Islet precursor cell (in vitro differentiated cells): ENCODE measurements around the gene SARS2.
A peak's percentile ranks its signal among the peaks of the same experiment; 100 is the strongest.
"Not testable (repeated sequence)": the region's sequence is repeated elsewhere in the genome, so short reads cannot be mapped to it uniquely, and the experiment has no call there.

Experiments
- DNase-seq: peaks from one replicate; pipeline ENCODE4 v3.0.0-alpha.2; 2018

The SARS2 gene

DNA sequence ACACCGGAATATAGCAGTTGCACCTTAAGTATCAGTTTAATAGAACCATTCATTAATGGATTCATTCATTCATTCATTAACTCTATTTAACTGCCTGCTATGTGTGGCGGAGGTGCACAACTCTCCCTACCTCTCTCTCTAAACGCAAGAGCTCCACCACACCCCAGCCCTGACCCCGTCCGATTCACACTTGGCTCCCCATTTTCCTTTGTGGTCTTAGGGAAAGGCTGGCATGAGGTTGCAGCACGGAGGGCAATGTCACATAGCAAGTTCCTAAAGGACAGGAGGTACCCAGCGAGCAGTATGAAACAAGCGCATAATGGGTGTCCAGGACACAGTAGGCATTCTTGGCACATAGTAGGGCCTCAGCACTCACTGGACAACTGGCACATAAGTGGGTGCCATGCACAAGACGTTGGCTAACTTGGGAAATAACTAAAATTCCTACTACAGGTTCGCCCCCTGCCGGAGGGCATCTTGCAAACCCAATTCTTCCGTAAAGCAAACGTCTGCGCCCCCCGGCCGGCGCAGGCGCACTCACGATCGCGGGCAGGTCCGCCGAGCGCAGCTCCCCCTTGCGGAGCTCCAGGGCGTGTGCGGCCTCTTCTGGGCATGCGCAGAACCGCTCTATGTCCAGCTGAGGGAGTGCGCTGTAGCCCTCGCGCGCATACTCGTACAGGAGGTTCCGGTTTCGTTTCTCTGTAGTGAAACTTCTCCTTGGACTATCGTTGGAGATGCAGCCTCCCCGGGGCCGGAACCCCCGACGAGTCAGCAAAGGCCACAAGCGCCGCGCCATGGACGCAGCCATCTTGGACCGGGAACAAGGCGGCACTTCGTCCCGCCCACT, at the start of gene SARS2:
TSS of gene SARS2 (minus strand) at position 835 of the 847 bp plus-strand sequence. CDS start at position 808, 27 bp downstream.
- peak; percentile 95 for DNase-seq

DNA sequence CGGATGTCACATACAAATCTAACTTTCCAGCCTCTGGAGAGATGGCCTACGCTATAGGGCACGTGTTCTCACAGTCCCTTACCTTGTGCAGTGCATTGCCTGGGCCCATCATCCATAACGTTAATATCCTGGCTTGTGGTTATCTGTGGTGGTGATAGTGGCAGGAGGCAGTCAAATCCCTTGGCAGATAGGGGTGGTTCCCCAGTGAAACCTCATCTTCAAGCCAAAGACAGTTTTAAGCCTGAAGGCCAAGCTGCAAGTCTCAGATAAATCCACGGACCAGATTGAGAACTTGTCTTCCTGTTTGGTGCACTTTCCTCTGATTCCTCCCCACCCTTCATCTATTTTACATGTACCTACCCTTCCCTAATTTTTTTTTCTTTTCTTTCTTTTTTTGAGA, 49.2 kb upstream of the SARS2 start:
- no peak for DNase-seq

DNA sequence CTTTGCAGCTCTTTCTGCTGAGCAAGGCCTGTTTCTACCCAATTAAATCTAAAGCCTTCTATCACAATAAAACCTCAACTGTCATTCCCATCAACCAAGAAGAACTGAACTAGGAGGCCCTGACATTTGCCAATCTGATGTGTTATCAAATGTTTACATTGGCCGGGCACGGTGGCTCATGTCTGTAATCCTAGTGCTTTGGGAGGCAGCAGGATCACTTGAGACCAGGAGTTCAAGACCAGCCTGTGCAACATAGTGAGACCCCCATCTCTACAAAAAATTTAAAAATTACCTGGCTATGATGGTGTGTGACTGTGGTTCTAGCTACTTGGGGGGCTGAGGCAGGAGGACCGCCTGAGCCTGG, 47.7 kb upstream of the SARS2 start:
- no peak for DNase-seq

DNA sequence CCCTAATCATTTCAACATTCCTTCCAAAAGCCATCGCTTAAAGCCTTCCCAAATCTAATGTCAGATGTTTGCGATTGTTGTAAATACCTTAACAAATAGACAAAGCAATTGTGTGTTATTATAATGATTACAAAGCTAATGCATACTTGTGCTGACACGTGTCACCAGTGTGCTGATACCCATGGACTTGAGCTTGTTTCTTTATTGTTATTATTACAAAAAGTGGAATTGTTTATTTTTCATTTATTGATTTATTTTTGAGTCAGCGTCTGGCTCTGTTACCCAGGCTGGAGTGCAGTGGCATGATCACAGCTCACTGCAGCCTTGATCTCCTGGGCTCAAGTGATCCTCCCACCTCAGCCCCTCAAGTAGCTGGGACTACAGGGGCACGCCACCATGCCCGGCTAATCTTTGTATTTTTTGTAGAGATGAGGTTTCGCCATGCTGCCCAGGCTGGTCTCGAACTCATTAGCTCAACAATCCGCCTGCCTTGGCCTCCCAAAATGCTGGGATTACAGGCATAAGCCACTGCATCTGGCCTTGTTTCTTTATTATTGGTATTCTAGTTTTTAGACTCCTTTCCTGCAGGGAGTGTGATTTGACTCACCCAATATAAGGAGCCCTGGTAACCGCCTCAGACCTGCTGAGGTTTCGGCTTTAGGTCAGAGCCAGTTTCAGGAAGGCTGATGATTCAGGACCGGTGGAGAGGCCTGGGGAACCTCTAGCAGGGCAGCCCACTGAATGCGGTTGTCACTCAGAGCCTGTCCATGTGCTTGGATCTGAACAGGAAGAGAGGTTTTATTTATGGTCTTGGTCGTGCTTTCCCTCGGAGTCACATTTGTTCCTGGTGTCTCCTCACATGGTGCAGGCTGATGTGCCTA, 47.1 kb upstream of the SARS2 start:
- peak; percentile 75 for DNase-seq

DNA sequence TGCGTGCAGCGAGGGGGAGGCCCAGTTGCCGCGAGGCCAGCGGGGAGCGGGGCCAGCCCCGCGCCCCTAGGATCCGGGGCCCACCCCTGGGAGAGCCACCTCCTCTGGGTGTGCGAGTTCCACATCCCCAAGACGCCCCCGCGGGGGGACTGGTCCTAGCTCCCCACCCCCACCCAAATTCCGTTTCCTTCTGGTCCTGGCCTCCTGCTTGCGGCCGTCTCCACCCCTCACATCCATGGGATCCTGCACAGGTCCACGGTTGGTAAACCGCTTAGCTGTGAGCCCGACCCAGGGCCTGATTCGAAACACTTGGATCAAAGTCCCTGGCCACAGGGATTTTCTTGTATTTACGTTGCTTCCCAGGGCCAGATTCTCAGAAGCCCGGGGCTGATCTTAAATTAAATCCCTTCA, 45.3 kb upstream of the SARS2 start:
- DNase-seq, result peak; percentile 79

GRCh38 chr19:38975214-38975860, 44.8 kb upstream of the SARS2 start, which contains the start of gene FBXO17:
Gene FBXO17, minus strand, starts transcription at chr19:38975742. Its CDS starts 25,423 bp downstream, at chr19:38950319.
- peak; percentile 81 for DNase-seq

GRCh38 chr19:38974624-38975213, 44.2 kb upstream of the SARS2 start:
- DNase-seq, result no peak

DNA sequence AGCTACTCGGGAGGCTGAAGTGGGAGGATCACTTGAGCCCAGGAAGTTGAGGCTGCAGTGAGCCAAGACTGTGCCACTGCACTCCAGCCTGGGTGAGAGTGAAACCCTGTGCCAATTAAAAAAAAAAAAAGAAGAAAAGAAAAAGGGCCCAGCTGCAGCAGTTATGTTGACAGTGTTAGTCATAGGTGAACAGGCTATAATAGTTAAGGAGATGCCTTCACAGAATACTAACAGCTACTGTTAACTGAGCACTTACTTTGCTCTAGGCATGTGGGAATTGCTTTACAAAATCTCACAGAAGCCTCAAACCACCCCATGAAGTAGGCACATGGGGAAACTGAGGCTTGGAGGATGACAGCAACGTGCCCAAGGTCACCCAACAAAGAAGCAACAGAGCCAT, 41.1 kb upstream of the SARS2 start:
- no peak for DNase-seq

DNA sequence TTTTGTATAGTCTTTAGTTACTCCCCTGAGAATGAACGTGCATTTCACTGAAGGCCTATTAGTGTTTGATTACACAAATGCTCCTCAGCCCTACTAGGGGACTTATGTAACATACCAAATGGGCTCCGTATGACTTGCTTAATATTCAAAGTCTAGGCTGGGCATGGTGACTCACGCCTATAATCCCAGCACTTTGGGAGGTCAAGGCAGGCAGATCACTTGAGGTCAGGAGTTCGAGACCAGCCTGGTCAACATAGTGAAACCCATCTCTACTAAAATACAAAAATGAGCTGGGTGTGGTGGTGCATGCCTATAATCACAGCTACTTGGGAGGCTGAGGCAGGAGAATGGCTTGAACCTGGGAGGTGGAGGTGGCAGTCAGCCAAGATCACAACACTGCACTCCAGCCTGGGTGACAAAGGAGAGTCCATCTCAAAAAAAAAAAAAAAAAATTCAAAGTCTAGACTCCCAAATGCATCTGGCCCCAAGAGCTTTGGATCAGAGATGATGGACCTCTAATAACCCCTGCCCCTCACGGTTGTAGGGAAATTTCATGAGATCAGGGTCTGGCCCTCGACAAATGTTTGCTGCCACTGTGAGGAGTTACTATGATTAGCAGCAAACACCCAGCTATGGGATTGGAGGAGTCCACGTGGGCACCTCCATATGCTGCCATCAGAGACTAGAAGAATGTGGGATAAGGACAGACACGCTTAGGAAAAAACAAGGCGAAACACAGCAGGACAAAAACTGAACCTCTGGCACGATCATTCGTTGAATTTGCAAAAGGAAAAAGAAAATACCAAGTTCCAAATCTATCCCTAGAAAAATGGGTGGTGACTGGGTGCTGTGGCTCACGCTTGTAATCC, 40.3 kb upstream of the SARS2 start:
- DNase-seq, result no peak

DNA sequence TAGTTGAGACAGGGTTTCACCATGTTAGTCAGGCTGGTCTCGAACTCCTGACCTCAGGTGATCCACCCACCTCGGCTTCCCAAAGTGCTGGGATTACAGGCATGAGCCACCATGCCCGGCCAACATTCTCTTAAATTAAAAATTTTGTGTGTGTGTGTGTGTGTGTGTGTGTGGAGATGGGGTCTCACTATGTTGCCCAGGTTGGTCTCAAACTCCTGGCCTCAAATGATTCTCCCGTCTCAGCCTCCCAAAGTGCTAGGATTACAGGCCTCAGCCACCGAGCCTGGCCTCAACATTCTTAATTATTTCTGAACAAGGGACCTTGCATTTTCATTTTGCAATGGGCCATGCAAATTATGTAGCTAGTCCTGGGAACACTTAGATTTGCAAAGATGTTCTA, 35.6 kb upstream of the SARS2 start:
- DNase-seq, result not testable (repeated sequence)

DNA sequence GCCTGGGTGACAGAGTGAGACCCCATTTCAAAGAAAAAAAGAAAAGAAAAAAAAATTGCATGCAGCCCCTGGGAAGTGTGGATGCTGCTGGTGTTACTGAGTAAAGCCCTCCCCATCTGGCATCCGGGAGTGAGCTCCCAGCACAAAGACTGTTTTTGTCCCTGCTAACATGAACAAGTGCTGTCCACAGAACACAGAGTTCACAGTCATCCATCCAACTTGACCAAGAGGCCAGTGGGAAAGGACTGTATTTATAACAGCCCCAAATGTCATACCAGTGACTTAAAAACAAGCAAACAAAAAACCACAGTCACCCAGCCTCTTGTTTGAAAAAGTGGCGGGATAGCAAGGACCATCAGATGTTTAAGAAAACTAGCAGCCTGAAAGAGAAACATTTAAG, 34.2 kb upstream of the SARS2 start:
- DNase-seq, result no peak

DNA sequence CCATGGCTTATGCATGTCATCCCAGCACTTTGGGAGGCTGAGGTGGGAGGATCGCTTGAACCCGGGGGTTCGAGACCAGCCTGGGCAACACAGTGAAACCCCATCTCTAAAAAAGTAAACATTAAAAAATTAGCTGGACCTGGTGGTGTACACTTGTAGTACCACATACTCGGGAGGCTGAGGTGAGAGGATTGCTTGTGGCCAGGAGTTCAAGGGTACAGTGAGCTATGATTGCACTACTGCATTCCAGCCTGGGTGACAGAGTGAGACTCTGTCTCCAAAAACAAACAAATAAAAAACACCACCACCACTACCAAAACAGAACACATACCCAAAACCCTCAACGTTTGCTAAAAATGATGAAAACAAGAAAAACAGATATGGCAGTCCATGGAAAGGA, 29.1 kb upstream of the SARS2 start:
- DNase-seq, result no peak

DNA sequence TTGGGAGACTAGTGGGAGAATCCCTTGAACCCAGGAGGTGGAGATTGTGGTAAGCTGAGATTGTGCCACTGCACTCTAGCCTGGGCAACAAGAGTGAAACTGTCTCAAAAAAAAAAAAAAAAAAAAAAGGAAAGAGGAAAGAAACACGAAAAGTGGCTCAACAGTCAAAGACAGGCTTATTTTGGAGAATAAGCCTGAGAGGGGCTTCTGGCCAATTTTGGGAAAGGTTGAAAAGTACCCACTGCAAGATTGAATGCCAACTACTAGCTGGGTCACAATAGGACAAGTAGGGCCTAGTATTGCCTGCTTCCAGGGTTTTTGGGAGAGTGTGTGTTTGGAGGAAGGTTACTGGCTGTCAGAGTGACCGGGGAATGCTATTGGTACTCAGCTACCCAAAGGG, 27.7 kb upstream of the SARS2 start:
- DNase-seq, result no peak

- DNase-seq, result no peak
Measured at GRCh38 chr19:38956264-38956663, 25.7 kb upstream of the SARS2 start.

DNA sequence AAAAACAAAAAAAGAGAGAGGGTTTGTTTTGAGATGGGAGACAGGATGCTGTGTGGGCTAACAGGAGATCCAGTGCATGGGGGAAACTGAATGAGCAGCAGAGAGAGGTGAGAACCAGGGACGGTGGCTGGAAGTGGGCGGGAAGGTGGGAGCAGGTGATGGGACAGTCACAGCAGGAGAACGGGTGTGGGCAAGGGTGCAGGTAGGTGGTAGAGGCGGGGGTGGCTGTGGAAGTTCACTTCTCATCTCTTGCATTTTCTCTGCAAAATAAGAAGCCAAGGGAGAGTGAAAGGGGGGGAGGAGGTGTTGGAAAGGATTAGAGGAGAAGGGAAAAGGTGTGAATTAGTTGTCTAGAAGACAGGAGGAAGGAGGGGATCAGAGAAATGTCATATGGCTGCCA, 23.1 kb upstream of the SARS2 start:
- no peak for DNase-seq

- DNase-seq, result peak; percentile 68
Measured at GRCh38 chr19:38952395-38953165, 22.0 kb upstream of the SARS2 start.

- DNase-seq, result no peak
Measured at GRCh38 chr19:38951187-38951586, 20.6 kb upstream of the SARS2 start.

DNA sequence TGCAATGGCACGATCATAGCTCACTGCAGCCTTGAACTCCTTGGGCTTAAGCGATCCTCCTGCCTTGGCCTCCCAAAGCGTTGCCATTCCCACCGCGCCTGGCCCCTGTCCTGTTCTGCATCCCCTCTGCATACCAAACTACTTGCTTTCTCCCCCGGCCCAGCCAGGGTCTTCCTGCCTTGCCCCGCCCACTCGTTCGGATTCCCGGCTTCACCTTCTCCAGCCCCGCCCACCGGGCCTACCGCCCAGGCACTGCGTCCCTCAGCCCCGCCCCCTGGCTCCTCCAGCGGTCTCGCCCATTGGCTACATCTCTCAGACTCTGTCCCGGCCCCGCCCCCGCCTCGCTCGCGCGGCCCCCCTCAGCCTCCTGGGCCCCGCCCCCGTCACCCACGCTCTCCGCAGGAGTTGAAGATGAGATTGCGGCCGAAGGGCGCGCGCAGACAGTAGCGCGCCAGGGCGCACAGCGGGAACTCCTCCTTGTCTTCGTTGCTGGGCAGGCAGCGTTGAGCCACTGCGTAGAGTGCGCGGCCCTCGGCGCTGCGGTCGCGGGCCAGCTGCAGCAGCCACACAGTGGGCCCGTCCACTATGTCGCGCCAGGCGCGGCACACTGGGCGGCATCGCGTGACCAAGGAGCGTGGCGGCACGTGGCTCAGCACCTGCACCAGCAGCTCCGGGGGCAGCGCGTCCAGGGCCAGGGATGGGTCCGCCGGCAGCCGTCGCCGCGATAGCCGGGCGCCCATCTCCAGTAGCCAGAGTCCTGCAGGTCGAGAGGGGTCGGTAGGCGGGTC, 19.2 kb upstream of the SARS2 start:
- DNase-seq, result peak; percentile 98

GRCh38 chr19:38946229-38947010, 15.9 kb upstream of the SARS2 start:
- DNase-seq, result no peak
